ENCODE measurements around the gene SAP30BP.

GRCh38 chr17:75703191-75703590 is 36.1 kb downstream of the SAP30BP start:
- TF ChIP-seq CTCF (IDR thresholded peaks at IDR 0.05) (no peak), POLR2A (IDR thresholded peaks at IDR 0.05; ENCODE audit: low read length) (no peak), CHD2 (IDR thresholded peaks at IDR 0.05; ENCODE audit: low read length, partially characterized antibody) (no peak), SREBF2 (IDR thresholded peaks at IDR 0.05) (no peak), RNF2 (IDR thresholded peaks at IDR 0.05; ENCODE audit: borderline replicate concordance, low read depth) (no peak), REST (IDR thresholded peaks at IDR 0.05) (no peak), SMC3 (IDR thresholded peaks at IDR 0.05) (no peak)

Measured in A549 (cell line).